T47D (cell line): ENCODE results near the gene ZNF324B.
"Not testable (repeated sequence)": the region's sequence is repeated elsewhere in the genome, so short reads cannot be mapped to it uniquely, and the experiment has no call there.

ENCODE experiments used
- DNase-seq, 2 experiments: peaks; one replicate each; pipeline versions ENCODE4 v3.0.0 to v3.0.0-alpha.2; 2011 to 2012; ENCODE audit warnings: low read depth in 1 of 2, low spot score in 1 of 2
- JUND ChIP-seq: IDR thresholded peaks from 2 replicates; pipeline ENCODE4 v1.6.1; 2012; ENCODE audit warnings: low read depth
- in situ Hi-C: cut with HindIII; loops from 2 replicates; pipeline ENCODE4 v1.10.0; 2016; ENCODE audit warnings: low sequenced_read_pairs, low pct_unique_long_range_greater_than_20kb

Gene ZNF324B

GRCh38 chr19:58451358-58452101 is at the start of gene ZNF324B:
Gene ZNF324B (plus strand): TSS chr19:58451622. CDS start chr19:58453702, 2,080 bp downstream.
- TF ChIP-seq JUND: no peak
- in situ Hi-C loops: no loop called here

GRCh38 chr19:58401840-58402421 is 49.5 kb upstream of the ZNF324B start:
- no peak for DNase-seq
- TF ChIP-seq JUND: no peak
- in situ Hi-C loops: no loop called here

More at GRCh38 chr19:58451358-58452101, at the start of gene ZNF324B:
- DNase-seq: peak; percentile 89 to 96

GRCh38 chr19:58403920-58404478 is 47.4 kb upstream of the ZNF324B start:
- DNase-seq, in situ Hi-C loops: not testable (repeated sequence)

GRCh38 chr19:58406818-58407657 is 44.4 kb upstream of the ZNF324B start:
- in situ Hi-C loops: no loop called here
- no peak for TF ChIP-seq JUND
- DNase-seq: peak in 1 of 2 experiments; percentile 48

- in situ Hi-C loops: no loop called here
- no peak for TF ChIP-seq JUND
- DNase-seq: no peak
Measured at GRCh38 chr19:58407658-58408151, 43.7 kb upstream of the ZNF324B start.

GRCh38 chr19:58408152-58409009 is 43.0 kb upstream of the ZNF324B start, which contains the start of gene ZNF584:
Gene ZNF584 (plus strand): TSS chr19:58408649. CDS start chr19:58409148, 499 bp downstream.
- peak; percentile 88 for DNase-seq
- in situ Hi-C loops: no loop called here
- TF ChIP-seq JUND: no peak

GRCh38 chr19:58409010-58409790 is 42.2 kb upstream of the ZNF324B start:
- TF ChIP-seq JUND: no peak
- peak in 1 of 2 experiments; percentile 40 for DNase-seq
- in situ Hi-C loops: no loop called here

GRCh38 chr19:58416604-58417003 is 34.8 kb upstream of the ZNF324B start:
- no peak for TF ChIP-seq JUND
- in situ Hi-C loops: no loop called here
- no peak for DNase-seq

GRCh38 chr19:58417071-58417470 is 34.4 kb upstream of the ZNF324B start:
- in situ Hi-C loops: no loop called here
- no peak for TF ChIP-seq JUND
- DNase-seq: no peak

GRCh38 chr19:58428617-58429016 is 22.8 kb upstream of the ZNF324B start:
- no peak for DNase-seq
- in situ Hi-C loops: no loop called here
- TF ChIP-seq JUND: no peak

- TF ChIP-seq JUND: no peak
- no peak for DNase-seq
- in situ Hi-C loops: no loop called here
Measured at GRCh38 chr19:58429745-58430144, 21.7 kb upstream of the ZNF324B start.
